ENCODE results near the gene HHATL.

HHATL gene

GRCh38 chr3:42702066-42702951, at the start of gene HHATL:
Gene HHATL (minus strand): TSS chr3:42702798. CDS start chr3:42700826, 1,972 bp downstream.
- DNase-seq (no peak), ATAC-seq (no peak)
- Mint-ChIP-seq H3K9me3 (no peaks in the 10 kb centered on the region), H3K27me3 (peaks cover 20% of the 10 kb centered on the region), H3K4me1 (peaks cover 11% of the 10 kb centered on the region), H3K27ac (peak within 1 kb of the TSS in 1 of 2 donors; percentile 23), H3K4me3 (no peak within 1 kb of the TSS)

- no peak for DNase-seq
- ATAC-seq, result no peak
- Mint-ChIP-seq H3K4me1 (peaks cover 12% of the 10 kb centered on the region), H3K27ac (no peak overlapping the region), H3K4me3 (no peak overlapping the region), H3K9me3 (no peaks in the 10 kb centered on the region), H3K27me3 (peaks cover 6% of the 10 kb centered on the region)
Observed at GRCh38 chr3:42751609-42752008, 49.0 kb upstream of the HHATL start.

GRCh38 chr3:42750834-42751233, 48.2 kb upstream of the HHATL start:
- no peak overlapping the region for H3K4me3 Mint-ChIP-seq
- ATAC-seq (no peak), DNase-seq (peak in 1 of 2 donors; percentile 3)
- peaks cover 6% of the 10 kb centered on the region for H3K27me3 Mint-ChIP-seq
- no peaks in the 10 kb centered on the region for H3K9me3 Mint-ChIP-seq
- peaks cover 12% of the 10 kb centered on the region for H3K4me1 Mint-ChIP-seq
- no peak overlapping the region for H3K27ac Mint-ChIP-seq

GRCh38 chr3:42749753-42750231, 47.2 kb upstream of the HHATL start:
- Mint-ChIP-seq H3K4me1 (peaks cover 12% of the 10 kb centered on the region), H3K4me3 (no peak overlapping the region), H3K27me3 (peaks cover 6% of the 10 kb centered on the region), H3K27ac (no peak overlapping the region), H3K9me3 (no peaks in the 10 kb centered on the region)
- DNase-seq (peak in 1 of 2 donors; percentile 4), ATAC-seq (no peak)

GRCh38 chr3:42749025-42749752, 46.6 kb upstream of the HHATL start:
- Mint-ChIP-seq H3K4me3 (no peak overlapping the region), H3K27ac (peak overlapping the region in 1 of 2 donors; percentile 13), H3K4me1 (peaks cover 12% of the 10 kb centered on the region), H3K27me3 (peaks cover 4% of the 10 kb centered on the region), H3K9me3 (no peaks in the 10 kb centered on the region)
- DNase-seq (peak in 1 of 2 donors; percentile 4), ATAC-seq (no peak)

- H3K27me3 Mint-ChIP-seq, result no peaks in the 10 kb centered on the region
- H3K27ac Mint-ChIP-seq, result no peak overlapping the region
- DNase-seq, result no peak
- no peaks in the 10 kb centered on the region for H3K9me3 Mint-ChIP-seq
- no peak for ATAC-seq
- H3K4me3 Mint-ChIP-seq, result no peak overlapping the region
- H3K4me1 Mint-ChIP-seq, result peaks cover 12% of the 10 kb centered on the region
Observed at GRCh38 chr3:42747581-42747980, 45.0 kb upstream of the HHATL start.

GRCh38 chr3:42746455-42747450, 44.2 kb upstream of the HHATL start:
- H3K27me3 Mint-ChIP-seq, result no peaks in the 10 kb centered on the region
- no peak overlapping the region for H3K4me3 Mint-ChIP-seq
- no peak for ATAC-seq
- no peaks in the 10 kb centered on the region for H3K9me3 Mint-ChIP-seq
- H3K4me1 Mint-ChIP-seq, result peaks cover 12% of the 10 kb centered on the region
- no peak for DNase-seq
- H3K27ac Mint-ChIP-seq, result no peak overlapping the region

GRCh38 chr3:42745776-42746454, 43.3 kb upstream of the HHATL start:
- Mint-ChIP-seq H3K27me3 (no peaks in the 10 kb centered on the region), H3K4me1 (peaks cover 12% of the 10 kb centered on the region), H3K9me3 (no peaks in the 10 kb centered on the region), H3K4me3 (no peak overlapping the region), H3K27ac (no peak overlapping the region)
- ATAC-seq (no peak), DNase-seq (no peak)

- H3K4me3 Mint-ChIP-seq, result no peak overlapping the region
- H3K9me3 Mint-ChIP-seq, result no peaks in the 10 kb centered on the region
- no peak overlapping the region for H3K27ac Mint-ChIP-seq
- peaks cover 12% of the 10 kb centered on the region for H3K4me1 Mint-ChIP-seq
- DNase-seq, result no peak
- H3K27me3 Mint-ChIP-seq, result no peaks in the 10 kb centered on the region
- ATAC-seq, result no peak
Observed at GRCh38 chr3:42745291-42745745, 42.7 kb upstream of the HHATL start.

GRCh38 chr3:42743204-42743995, 40.8 kb upstream of the HHATL start:
- no peak overlapping the region for H3K27ac Mint-ChIP-seq

GRCh38 chr3:42742688-42743087, 40.1 kb upstream of the HHATL start:
- no peak overlapping the region for H3K27ac Mint-ChIP-seq
- H3K27me3 Mint-ChIP-seq, result no peaks in the 10 kb centered on the region
- ATAC-seq (no peak), DNase-seq (no peak)
- H3K4me3 Mint-ChIP-seq, result no peak overlapping the region
- H3K4me1 Mint-ChIP-seq, result peaks cover 4% of the 10 kb centered on the region
- H3K9me3 Mint-ChIP-seq, result no peaks in the 10 kb centered on the region

More at GRCh38 chr3:42743204-42743995, 40.8 kb upstream of the HHATL start:
- peaks cover 11% of the 10 kb centered on the region for H3K4me1 Mint-ChIP-seq
- DNase-seq, result no peak
- no peaks in the 10 kb centered on the region for H3K27me3 Mint-ChIP-seq
- no peak overlapping the region for H3K4me3 Mint-ChIP-seq
- no peaks in the 10 kb centered on the region for H3K9me3 Mint-ChIP-seq
- ATAC-seq, result peak; percentile 10

GRCh38 chr3:42742259-42742658, 39.7 kb upstream of the HHATL start:
- Mint-ChIP-seq H3K4me1 (no peaks in the 10 kb centered on the region), H3K4me3 (no peak overlapping the region), H3K27ac (no peak overlapping the region), H3K9me3 (no peaks in the 10 kb centered on the region), H3K27me3 (no peaks in the 10 kb centered on the region)
- no peak for DNase-seq
- no peak for ATAC-seq

- H3K4me1 Mint-ChIP-seq, result no peaks in the 10 kb centered on the region
- no peaks in the 10 kb centered on the region for H3K9me3 Mint-ChIP-seq
- no peak for DNase-seq
- H3K27me3 Mint-ChIP-seq, result no peaks in the 10 kb centered on the region
- no peak overlapping the region for H3K27ac Mint-ChIP-seq
- no peak for ATAC-seq
- H3K4me3 Mint-ChIP-seq, result no peak overlapping the region
Observed at GRCh38 chr3:42741796-42742195, 39.2 kb upstream of the HHATL start.
